Smooth muscle cell of the brain vasculature (primary cell): ENCODE data around the gene ZNF587B.
"Not testable (repeated sequence)": the region's sequence is repeated elsewhere in the genome, so short reads cannot be mapped to it uniquely, and the experiment has no call there.

Experiments
- DNase-seq: peaks from one replicate; pipeline ENCODE4 v3.0.0-alpha.2; 2012; ENCODE audit warnings: low read depth, low spot score

The ZNF587B gene

GRCh38 chr19:57830071-57830602 is at the start of gene ZNF587B:
TSS of gene ZNF587B (plus strand) at chr19:57830299. CDS start at chr19:57830529, 230 bp downstream.
- DNase-seq, result peak; percentile 45

- DNase-seq, result no peak
Measured at GRCh38 chr19:57786286-57786685, 43.8 kb upstream of the ZNF587B start.

GRCh38 chr19:57786906-57787305 is 43.2 kb upstream of the ZNF587B start:
- DNase-seq, result no peak

GRCh38 chr19:57788114-57788692 is 41.9 kb upstream of the ZNF587B start:
- no peak for DNase-seq

GRCh38 chr19:57789288-57789687 is 40.8 kb upstream of the ZNF587B start:
- no peak for DNase-seq

- DNase-seq, result not testable (repeated sequence)
Measured at GRCh38 chr19:57796580-57796979, 33.5 kb upstream of the ZNF587B start.

GRCh38 chr19:57800696-57801095 is 29.4 kb upstream of the ZNF587B start:
- DNase-seq, result no peak

- DNase-seq, result no peak
Measured at GRCh38 chr19:57802269-57802668, 27.8 kb upstream of the ZNF587B start.

GRCh38 chr19:57803265-57803593 is 26.9 kb upstream of the ZNF587B start:
- no peak for DNase-seq

- peak; percentile 50 for DNase-seq
Measured at GRCh38 chr19:57803594-57804325, 26.3 kb upstream of the ZNF587B start.

GRCh38 chr19:57807541-57807940 is 22.6 kb upstream of the ZNF587B start:
- DNase-seq, result no peak

GRCh38 chr19:57810410-57811295 is 19.4 kb upstream of the ZNF587B start:
- not testable (repeated sequence) for DNase-seq

GRCh38 chr19:57812226-57812625 is 17.9 kb upstream of the ZNF587B start:
- no peak for DNase-seq

- DNase-seq, result not testable (repeated sequence)
Measured at GRCh38 chr19:57812975-57813820, 16.9 kb upstream of the ZNF587B start.

GRCh38 chr19:57813919-57814504 is 16.1 kb upstream of the ZNF587B start:
- no peak for DNase-seq

GRCh38 chr19:57814505-57815246 is 15.4 kb upstream of the ZNF587B start, which contains the start of gene ZNF552:
TSS of gene ZNF552 (minus strand) at chr19:57814913. CDS start at chr19:57814743, 170 bp downstream.
- DNase-seq, result peak; percentile 76

- no peak for DNase-seq
Measured at GRCh38 chr19:57815247-57816075, 14.6 kb upstream of the ZNF587B start.

GRCh38 chr19:57816652-57817051 is 13.4 kb upstream of the ZNF587B start:
- no peak for DNase-seq

- DNase-seq, result no peak
Measured at GRCh38 chr19:57817976-57818375, 12.1 kb upstream of the ZNF587B start.
